OCI-LY3 (cell line): ENCODE measurements around the gene AAMP.

Source experiments
- H2AFZ ChIP-seq: fragments of 200-600, 300-600 bp; shearing (Covaris generic); 2 replicates; pipeline ENCODE4 v1.6.0; 2014; ENCODE audit warnings: antibody characterized with exemption, low read depth, low read length
- H3K27ac ChIP-seq: fragments of 200-600, 300-600 bp; sonication (generic); 2 replicates; pipeline ENCODE4 v1.5.1; 2014; ENCODE audit warnings: mild to moderate bottlenecking, low read length, moderate library complexity, mixed read lengths
- H3K27me3 ChIP-seq: fragments of 200-600, 300-600 bp; sonication (generic); 2 replicates; pipeline ENCODE4 v1.6.1; 2014; ENCODE audit warnings: low read depth, low read length, mixed read lengths
- H3K36me3 ChIP-seq: fragments of 200-600, 300-600 bp; sonication (generic); replicated peaks from 2 replicates; pipeline ENCODE3; 2014; ENCODE audit warnings: low read depth, low read length, mixed read lengths
- H3K4me1 ChIP-seq: fragments of 300-600, 200-600 bp; sonication (generic); 2 replicates; pipeline ENCODE4 v1.6.1; 2014; ENCODE audit warnings: low read length, mixed read lengths
- H3K4me2 ChIP-seq: fragments of 200-600, 300-600 bp; sonication (generic); 2 replicates; pipeline ENCODE4 v1.6.1; 2014; ENCODE audit warnings: low read length, mixed read lengths
- H3K4me3 ChIP-seq: fragments of 300-600, 200-600 bp; sonication (generic); 2 replicates; pipeline ENCODE4 v1.5.1; 2014; ENCODE audit warnings: antibody characterized with exemption, mild to moderate bottlenecking, low read length, moderate library complexity
- H3K79me2 ChIP-seq: fragments of 300-600, 200-600 bp; shearing (Covaris generic); 2 replicates; pipeline ENCODE4 v1.6.1; 2014; ENCODE audit warnings: mild to moderate bottlenecking, low read length, mixed read lengths
- H3K9ac ChIP-seq: fragments of 300-600, 200-600 bp; shearing (Covaris generic); 2 replicates; pipeline ENCODE4 v1.6.0; 2014; ENCODE audit warnings: mild to moderate bottlenecking, low read length, moderate library complexity
- H3K9me3 ChIP-seq: fragments of 200-600, 300-600 bp; shearing (Covaris generic); 2 replicates; pipeline ENCODE4 v1.6.1; 2014; ENCODE audit warnings: low read length, mixed read lengths; ENCODE audit not compliant: insufficient read depth
- H4K20me1 ChIP-seq: fragments of 200-600, 300-600 bp; sonication (generic); 2 replicates; pipeline ENCODE4 v1.6.1; 2016; ENCODE audit warnings: low read length, mixed read lengths; ENCODE audit not compliant: insufficient read depth
- EZH2phosphoT487 ChIP-seq: fragments of 200-600 bp; shearing (Covaris generic); IDR thresholded peaks from 2 replicates; pipeline ENCODE4 v1.6.1; 2018; ENCODE audit warnings: antibody characterized with exemption, mixed run types, low read depth
- TF ChIP-seq, protein P1 (sequence below): fragments of 200-600, 300-600 bp; sonication (generic); IDR thresholded peaks from 2 replicates; pipeline ENCODE4 v1.5.1; 2014; ENCODE audit warnings: antibody characterized with exemption, low read length, low read depth

AAMP gene

DNA sequence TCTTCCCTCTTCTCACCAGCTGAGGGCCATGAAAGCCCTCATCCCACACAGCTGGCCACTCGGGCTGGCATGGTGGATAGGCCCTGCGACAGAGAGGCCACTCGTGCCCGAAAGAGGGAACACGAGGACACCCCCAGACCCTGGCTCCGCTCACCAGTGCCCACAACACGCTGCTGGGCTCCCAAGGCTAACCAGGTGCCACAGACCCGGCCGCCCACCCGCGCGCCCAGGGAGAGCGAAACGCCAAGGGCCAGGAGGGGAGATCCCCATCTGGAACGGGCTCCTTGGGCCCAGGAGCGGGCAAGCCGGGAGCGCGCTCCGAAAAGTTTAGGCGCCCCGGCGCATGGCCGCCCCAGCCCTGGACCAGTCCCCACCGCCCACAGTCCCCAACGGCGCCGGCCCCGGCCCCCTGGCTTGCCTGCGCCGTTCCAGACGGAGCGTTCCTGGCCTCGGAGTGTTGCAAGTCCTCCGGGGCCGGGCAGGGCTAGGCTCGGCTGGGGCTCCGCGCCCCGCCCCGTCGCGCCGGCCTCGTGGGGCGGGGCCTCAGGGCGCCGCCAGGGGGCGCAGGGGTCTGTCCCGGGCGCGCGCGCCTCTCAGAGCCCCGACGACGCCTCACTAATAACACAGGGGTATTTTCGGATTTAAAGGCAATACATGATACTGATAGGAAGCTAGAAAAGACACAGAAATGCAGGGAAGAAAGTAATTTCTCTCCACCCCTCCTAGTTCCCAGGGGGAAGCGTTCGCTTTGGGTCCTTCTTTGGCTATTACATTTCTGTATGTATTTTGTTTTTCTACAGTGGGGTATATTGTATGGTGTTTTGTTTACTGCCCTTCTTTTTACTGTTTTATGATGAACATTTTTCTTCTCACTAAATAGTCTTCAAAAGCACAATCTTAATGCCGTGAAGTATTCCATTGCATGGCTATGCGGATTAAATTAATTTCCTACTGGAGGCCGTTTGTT lies 22.4 kb upstream of the AAMP start, which contains the start of gene TMBIM1:
Gene TMBIM1 (minus strand): TSS at position 456 of the 967 bp plus-strand sequence. CDS start 10,362 bp downstream, outside the sequence.
- Histone ChIP-seq H3K4me3 (peak within 1 kb of the TSS; percentile 79), H3K9me3 (no peaks in the 10 kb centered on the region), H3K4me2 (peak within 1 kb of the TSS; percentile 75), H3K9ac (peak within 1 kb of the TSS; percentile 65), H3K4me1 (peaks cover 29% of the 10 kb centered on the region), H3K27ac (no peak within 1 kb of the TSS), H3K36me3 (no peaks in the 10 kb centered on the region), H3K79me2 (no peaks in the 10 kb centered on the region), H4K20me1 (no peaks in the 10 kb centered on the region), H2AFZ (peak within 1 kb of the TSS; percentile 89), H3K27me3 (no peaks in the 10 kb centered on the region)
- TF ChIP-seq EZH2phosphoT487, result no peak
- TF ChIP-seq, protein P1, sequence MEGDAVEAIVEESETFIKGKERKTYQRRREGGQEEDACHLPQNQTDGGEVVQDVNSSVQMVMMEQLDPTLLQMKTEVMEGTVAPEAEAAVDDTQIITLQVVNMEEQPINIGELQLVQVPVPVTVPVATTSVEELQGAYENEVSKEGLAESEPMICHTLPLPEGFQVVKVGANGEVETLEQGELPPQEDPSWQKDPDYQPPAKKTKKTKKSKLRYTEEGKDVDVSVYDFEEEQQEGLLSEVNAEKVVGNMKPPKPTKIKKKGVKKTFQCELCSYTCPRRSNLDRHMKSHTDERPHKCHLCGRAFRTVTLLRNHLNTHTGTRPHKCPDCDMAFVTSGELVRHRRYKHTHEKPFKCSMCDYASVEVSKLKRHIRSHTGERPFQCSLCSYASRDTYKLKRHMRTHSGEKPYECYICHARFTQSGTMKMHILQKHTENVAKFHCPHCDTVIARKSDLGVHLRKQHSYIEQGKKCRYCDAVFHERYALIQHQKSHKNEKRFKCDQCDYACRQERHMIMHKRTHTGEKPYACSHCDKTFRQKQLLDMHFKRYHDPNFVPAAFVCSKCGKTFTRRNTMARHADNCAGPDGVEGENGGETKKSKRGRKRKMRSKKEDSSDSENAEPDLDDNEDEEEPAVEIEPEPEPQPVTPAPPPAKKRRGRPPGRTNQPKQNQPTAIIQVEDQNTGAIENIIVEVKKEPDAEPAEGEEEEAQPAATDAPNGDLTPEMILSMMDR, result peak; percentile 38

DNA sequence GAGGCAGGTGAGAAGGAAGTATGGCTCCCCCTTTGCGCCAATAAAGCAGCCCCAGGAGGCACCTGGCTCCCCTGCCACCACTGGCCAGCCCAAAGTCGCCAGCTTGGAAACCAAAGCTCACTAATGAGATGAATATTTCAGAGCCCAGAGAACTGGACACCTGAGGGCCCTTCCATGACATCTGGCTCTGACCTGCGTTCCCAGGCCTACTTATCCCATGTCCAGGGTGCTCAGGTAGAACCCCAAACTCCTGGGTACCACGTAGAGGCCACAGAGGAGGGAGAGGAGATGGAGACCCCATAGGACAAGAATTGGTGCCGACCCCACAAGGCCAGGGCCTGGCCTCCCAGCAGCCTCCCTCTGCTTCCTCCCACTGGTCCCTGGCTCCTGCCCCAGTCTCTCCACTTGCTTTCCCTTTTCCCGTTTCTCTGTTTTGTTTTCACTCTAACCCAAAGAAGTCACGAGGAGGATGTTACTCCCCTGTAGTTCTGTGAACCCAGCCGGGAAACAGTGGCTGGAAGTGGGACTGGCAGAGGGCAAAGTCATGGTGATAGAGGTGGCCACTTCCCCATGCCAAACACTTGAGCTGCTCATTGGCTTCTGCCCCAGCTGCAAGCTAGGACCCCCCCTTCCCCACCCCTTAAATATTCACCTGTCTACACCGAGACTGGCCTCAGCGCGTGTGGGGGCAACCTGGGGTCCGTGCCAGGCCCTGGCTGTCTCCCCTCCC lies 21.5 kb upstream of the AAMP start:
- no peaks in the 10 kb centered on the region for H3K9me3 ChIP-seq
- peaks cover 34% of the 10 kb centered on the region for H3K4me1 ChIP-seq
- peak overlapping the region; percentile 65; the same call in 1 of the 2 replicates for H3K9ac ChIP-seq
- H4K20me1 ChIP-seq, result no peaks in the 10 kb centered on the region
- H3K36me3 ChIP-seq, result no peaks in the 10 kb centered on the region
- peak overlapping the region; percentile 79 for H3K4me3 ChIP-seq
- H3K79me2 ChIP-seq, result no peaks in the 10 kb centered on the region
- peak overlapping the region; percentile 75 for H3K4me2 ChIP-seq
- H2AFZ ChIP-seq, result peak overlapping the region; percentile 71; the same call in 1 of the 2 replicates
- H3K27me3 ChIP-seq, result no peaks in the 10 kb centered on the region
- TF ChIP-seq EZH2phosphoT487, result no peak
- TF ChIP-seq, protein P1, result no peak
- peak overlapping the region; percentile 26; the same call in 1 of the 2 replicates for H3K27ac ChIP-seq

DNA sequence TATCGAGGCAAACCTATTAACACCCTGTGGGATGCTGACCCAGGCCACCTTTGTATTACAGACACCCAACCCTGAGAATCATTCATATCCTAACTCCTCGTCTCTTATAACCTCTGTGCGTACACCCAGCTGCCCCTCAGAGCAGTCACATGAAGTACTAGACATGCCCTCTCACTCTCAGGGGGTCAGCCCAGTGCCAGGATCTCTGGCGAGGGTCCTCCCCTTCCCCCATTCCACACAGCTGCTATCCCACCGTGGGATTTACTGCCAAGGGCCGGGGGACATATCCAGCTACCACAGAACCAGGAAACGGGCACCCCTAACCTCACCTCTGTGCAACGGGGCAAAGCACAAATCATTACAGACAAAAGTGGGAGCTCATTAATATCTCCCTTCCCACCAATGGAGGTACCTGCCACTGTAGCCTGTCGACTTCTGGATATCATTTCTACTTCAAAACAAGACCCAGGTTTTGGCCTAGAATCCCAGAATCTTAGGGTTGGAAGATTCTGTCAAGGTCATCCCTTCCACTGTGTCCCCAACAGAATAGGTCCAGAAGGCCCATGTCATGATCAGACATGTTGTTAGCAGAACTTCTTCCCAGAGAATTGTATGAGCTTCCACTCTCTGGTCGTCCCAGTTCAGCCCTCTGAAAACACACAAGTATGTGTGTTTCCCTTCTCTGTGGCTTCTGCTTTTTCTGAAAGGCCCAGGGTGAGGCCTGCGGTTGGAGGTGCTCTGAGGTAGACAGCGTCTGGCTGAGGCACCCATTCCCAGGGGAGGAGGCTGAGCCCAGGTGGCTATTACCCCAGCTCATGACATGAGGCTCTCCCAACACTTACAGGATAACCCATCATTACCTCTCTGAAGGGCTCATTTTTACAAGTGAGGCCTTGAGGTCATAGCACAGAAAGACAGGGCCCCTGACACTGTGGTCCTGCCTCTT lies 20.7 kb upstream of the AAMP start:
- Histone ChIP-seq H3K4me1 (peaks cover 38% of the 10 kb centered on the region), H3K79me2 (0 out of 2 replicates have a peak, but pooled peaks cover 2% of the 10 kb centered on the region), H3K36me3 (no peaks in the 10 kb centered on the region), H3K4me3 (peak overlapping the region; percentile 79), H3K27ac (peak overlapping the region; percentile 26), H3K9me3 (no peaks in the 10 kb centered on the region), H2AFZ (peak overlapping the region; percentile 71; the same call in 1 of the 2 replicates), H3K9ac (peak overlapping the region; percentile 11; the same call in 1 of the 2 replicates), H3K4me2 (peak overlapping the region; percentile 75), H4K20me1 (no peaks in the 10 kb centered on the region), H3K27me3 (no peaks in the 10 kb centered on the region)
- TF ChIP-seq, protein P1, result no peak
- TF ChIP-seq EZH2phosphoT487, result no peak
